PC-9 (cell line): ENCODE data around the gene HIPK1. TPM values are rescaled to one million over a fixed set of nuclear protein-coding genes. Genes with fewer than 3 reads are reported as not detected.
A peak's percentile ranks its signal among the peaks of the same experiment; 100 is the strongest.
"Not testable (repeated sequence)": the region's sequence is repeated elsewhere in the genome, so short reads cannot be mapped to it uniquely, and the experiment has no call there.

Source experiments
- BruUV-seq: library from RNA; stranded (reverse); fragments of 400-500 nt; replicated peaks from 2 replicates; lab custom pipeline; 2021; lab: Mats Ljungman, UMichigan
- CTCF ChIA-PET: fragments of 300-600 bp; sonication (Branson Sonifier 250); formaldehyde crosslinking; loops from one replicate; lab custom pipeline; 2022; ENCODE audit warnings: antibody characterized with exemption; lab: Charles Lee
- POLR2A ChIA-PET: fragments of 300-600 bp; sonication (Branson Sonifier 250); formaldehyde crosslinking; loops from one replicate; lab custom pipeline; 2022; ENCODE audit warnings: antibody characterized with exemption; ENCODE audit not compliant: unreplicated experiment; lab: Charles Lee
- DNase-seq, 2 experiments: peaks; one replicate each; pipeline versions ENCODE4 v3.0.0 to v3.0.0-alpha.2; 2015 to 2022; ENCODE audit warnings: mixed read lengths in 1 of 2
- H2AFZ ChIP-seq: fragments of 200-600 bp; sonication (generic); 2 replicates; pipeline ENCODE4 v1.8.1; 2017; ENCODE audit warnings: antibody characterized with exemption
- H3F3A ChIP-seq: fragments of 200-600 bp; sonication (generic); 2 replicates; pipeline ENCODE4 v1.8.1; 2017; ENCODE audit warnings: antibody characterized with exemption, mild to moderate bottlenecking, low read depth; ENCODE audit not compliant: insufficient read depth
- H3K27ac ChIP-seq: fragments of 200-600 bp; sonication (generic); 2 replicates; pipeline ENCODE4 v1.6.1; 2016; ENCODE audit warnings: mixed run types
- H3K27me3 ChIP-seq: fragments of 200-600 bp; sonication (generic); 2 replicates; pipeline ENCODE4 v1.6.1; 2016; ENCODE audit warnings: low read depth, mixed run types; ENCODE audit not compliant: insufficient read depth
- H3K36me3 ChIP-seq: fragments of 200-600 bp; sonication (generic); 2 replicates; pipeline ENCODE4 v1.6.1; 2016; ENCODE audit warnings: low read depth, mixed run types
- H3K4me1 ChIP-seq: fragments of 200-600 bp; sonication (generic); replicated peaks from 2 replicates; pipeline ENCODE4 v1.6.1; 2016; ENCODE audit warnings: mixed run types; ENCODE audit not compliant: insufficient read depth
- H3K4me2 ChIP-seq: fragments of 200-600 bp; sonication (generic); 2 replicates; pipeline ENCODE4 v1.6.1; 2017; ENCODE audit warnings: mixed run types
- H3K4me3 ChIP-seq: fragments of 200-600 bp; sonication (generic); 2 replicates; pipeline ENCODE4 v1.6.1; 2016; ENCODE audit warnings: mixed run types
- H3K79me2 ChIP-seq: fragments of 200-600 bp; sonication (generic); 2 replicates; pipeline ENCODE4 v1.6.1; 2017; ENCODE audit warnings: low read depth, mixed run types
- H3K9me2 ChIP-seq: fragments of 200-600 bp; sonication (generic); 2 replicates; pipeline ENCODE4 v1.8.1; 2017; ENCODE audit warnings: mild to moderate bottlenecking; ENCODE audit not compliant: insufficient read depth
- H3K9me3 ChIP-seq: fragments of 200-600 bp; sonication (generic); 2 replicates; pipeline ENCODE4 v1.8.1; 2016; ENCODE audit warnings: low read depth; ENCODE audit not compliant: insufficient read depth
- H4K20me1 ChIP-seq: fragments of 200-600 bp; sonication (generic); 2 replicates; pipeline ENCODE4 v1.8.1; 2017; ENCODE audit not compliant: insufficient read depth
- EZH2 ChIP-seq: fragments of 200-600 bp; sonication (generic); IDR thresholded peaks from 2 replicates; pipeline ENCODE4 v1.8.0; 2017; ENCODE audit warnings: antibody characterized with exemption, low read depth
- intact Hi-C: fragments of 100-400 bp; cut with micrococcal nuclease; formaldehyde crosslinking; loops from one replicate; pipeline ENCODE4 v1.10.0; 2022; ENCODE audit not compliant: unreplicated experiment
- total RNA-seq: library from RNA; stranded (reverse); gene quantifications from 2 replicates; pipeline ENCODE4 v1.2.3, GENCODE V29; 2021
- TF ChIP-seq, protein P1 (sequence below): fragments of 200-600 bp; sonication (generic); conservative IDR thresholded peaks from 2 replicates; pipeline ENCODE4 v1.6.1; 2017; ENCODE audit warnings: mixed run types, antibody characterized with exemption, mild to moderate bottlenecking, moderate library complexity

The HIPK1 gene
- total RNA-seq, 1 experiment from 2014 or later = 26.3 TPM

DNA sequence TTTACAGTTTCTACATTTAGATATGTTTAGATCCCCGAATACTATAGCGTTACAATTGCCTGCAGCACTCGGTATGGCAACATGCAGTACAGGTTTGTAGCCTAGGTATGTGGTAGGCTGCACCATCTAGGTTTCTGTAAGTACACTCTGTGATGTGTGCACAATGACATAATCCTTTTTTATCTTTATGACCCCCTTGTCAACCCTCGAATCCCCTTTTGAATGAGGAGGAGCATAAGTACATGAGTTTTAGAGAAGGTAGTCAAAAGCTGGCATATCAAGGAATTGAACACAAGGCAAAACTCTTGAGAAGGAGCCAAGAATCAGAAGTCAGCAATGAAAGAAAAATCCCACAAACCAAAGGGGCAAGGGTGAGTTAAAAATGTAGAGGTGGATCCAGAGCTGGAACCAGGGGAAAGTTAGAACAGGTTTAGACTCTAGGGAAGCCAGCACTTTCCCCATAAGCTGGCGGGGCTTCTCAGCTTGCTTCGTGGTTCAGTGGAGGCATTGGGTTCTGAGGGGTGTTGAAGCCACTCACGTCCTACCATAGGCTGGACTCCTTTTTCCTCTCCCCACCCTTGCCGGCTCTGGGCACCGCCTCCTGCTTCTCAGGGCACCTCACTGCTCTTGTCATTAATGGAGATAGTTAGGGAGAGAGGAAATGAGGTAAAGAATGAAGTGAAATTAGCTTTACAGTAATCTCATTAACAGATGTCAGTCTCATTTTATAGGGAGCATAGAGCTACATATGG is 81.5 kb downstream of the HIPK1 start:
- POLR2A ChIA-PET = interaction anchor here (0.6 kb wide), 2 partner anchors 41 to 957 kb away, joined by 3 to 7 read pairs; no protein-coding TSS in a partner anchor
- Histone ChIP-seq H3K4me3 (no peak overlapping the region), H3F3A (peaks cover 15% of the 10 kb centered on the region; the same call in 1 of the 2 replicates), H4K20me1 (no peaks in the 10 kb centered on the region), H3K4me1 (peaks cover 33% of the 10 kb centered on the region), H3K4me2 (no peak overlapping the region), H3K36me3 (no peaks in the 10 kb centered on the region), H2AFZ (no peak overlapping the region), H3K79me2 (no peaks in the 10 kb centered on the region), H3K27ac (no peak overlapping the region), H3K27me3 (no peaks in the 10 kb centered on the region), H3K9me2 (no peaks in the 10 kb centered on the region), H3K9me3 (no peaks in the 10 kb centered on the region)
- CTCF ChIA-PET = no interaction called here
- TF ChIP-seq, protein P1, sequence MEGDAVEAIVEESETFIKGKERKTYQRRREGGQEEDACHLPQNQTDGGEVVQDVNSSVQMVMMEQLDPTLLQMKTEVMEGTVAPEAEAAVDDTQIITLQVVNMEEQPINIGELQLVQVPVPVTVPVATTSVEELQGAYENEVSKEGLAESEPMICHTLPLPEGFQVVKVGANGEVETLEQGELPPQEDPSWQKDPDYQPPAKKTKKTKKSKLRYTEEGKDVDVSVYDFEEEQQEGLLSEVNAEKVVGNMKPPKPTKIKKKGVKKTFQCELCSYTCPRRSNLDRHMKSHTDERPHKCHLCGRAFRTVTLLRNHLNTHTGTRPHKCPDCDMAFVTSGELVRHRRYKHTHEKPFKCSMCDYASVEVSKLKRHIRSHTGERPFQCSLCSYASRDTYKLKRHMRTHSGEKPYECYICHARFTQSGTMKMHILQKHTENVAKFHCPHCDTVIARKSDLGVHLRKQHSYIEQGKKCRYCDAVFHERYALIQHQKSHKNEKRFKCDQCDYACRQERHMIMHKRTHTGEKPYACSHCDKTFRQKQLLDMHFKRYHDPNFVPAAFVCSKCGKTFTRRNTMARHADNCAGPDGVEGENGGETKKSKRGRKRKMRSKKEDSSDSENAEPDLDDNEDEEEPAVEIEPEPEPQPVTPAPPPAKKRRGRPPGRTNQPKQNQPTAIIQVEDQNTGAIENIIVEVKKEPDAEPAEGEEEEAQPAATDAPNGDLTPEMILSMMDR = no peak
- no peak for TF ChIP-seq EZH2
- no peak for DNase-seq
- no TSS peak for BruUV-seq
- intact Hi-C loops = no loop called here

DNA sequence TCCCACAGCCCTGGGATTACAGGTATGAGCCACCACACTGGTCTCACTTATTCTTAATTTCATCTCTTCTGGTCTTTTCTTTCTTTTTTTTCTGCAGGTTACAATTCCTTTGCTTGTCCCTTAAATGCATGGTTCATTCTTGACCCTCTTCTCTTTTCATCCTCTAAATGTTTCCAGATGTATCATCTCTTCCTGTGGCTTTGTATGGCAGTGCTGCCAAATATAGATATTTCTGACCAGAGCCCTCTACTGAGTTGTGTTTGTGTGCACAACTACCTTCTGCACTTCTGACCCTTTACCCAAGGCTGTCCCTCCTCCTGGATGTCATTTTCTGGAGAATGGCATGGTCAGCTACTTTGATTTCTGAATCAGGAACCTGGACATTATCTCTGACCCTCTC is 82.7 kb downstream of the HIPK1 start:
- no peak overlapping the region for H3K27ac ChIP-seq
- intact Hi-C loops = no loop called here
- H2AFZ ChIP-seq = no peak overlapping the region
- H4K20me1 ChIP-seq = no peaks in the 10 kb centered on the region
- TF ChIP-seq, protein P1 = no peak
- TF ChIP-seq EZH2 = no peak
- no peak overlapping the region for H3K4me2 ChIP-seq
- no peak for DNase-seq
- no peak overlapping the region for H3K4me3 ChIP-seq
- H3K4me1 ChIP-seq = peaks cover 44% of the 10 kb centered on the region
- BruUV-seq = no TSS peak
- H3F3A ChIP-seq = peaks cover 21% of the 10 kb centered on the region
- H3K36me3 ChIP-seq = no peaks in the 10 kb centered on the region
- H3K9me3 ChIP-seq = no peaks in the 10 kb centered on the region
- POLR2A ChIA-PET = no interaction called here
- H3K27me3 ChIP-seq = no peaks in the 10 kb centered on the region
- H3K9me2 ChIP-seq = no peaks in the 10 kb centered on the region; the same call in 1 of the 2 replicates
- CTCF ChIA-PET = no interaction called here
- no peaks in the 10 kb centered on the region for H3K79me2 ChIP-seq

DNA sequence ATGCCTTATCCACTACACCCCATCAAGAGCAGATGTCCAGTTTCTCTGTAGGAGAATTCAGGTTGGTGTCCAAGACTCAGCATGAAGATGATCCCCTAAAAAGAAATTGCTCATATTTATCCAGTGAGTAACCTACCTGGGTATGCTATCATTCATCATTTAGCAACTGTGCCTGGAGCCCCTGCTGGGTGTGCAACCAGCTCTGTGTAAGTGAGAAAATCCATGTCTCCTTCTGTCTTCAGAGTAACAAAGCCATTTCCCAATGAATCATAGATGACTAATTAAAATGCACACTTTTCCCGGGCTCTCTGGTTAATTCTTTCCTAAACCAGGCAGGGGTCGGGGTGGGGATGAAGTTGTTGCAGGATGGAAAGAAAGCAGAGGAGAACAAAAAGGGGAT is 86.0 kb downstream of the HIPK1 start:
- TF ChIP-seq, protein P1 = no peak
- TF ChIP-seq EZH2 = no peak
- CTCF ChIA-PET = no interaction called here
- no peaks in the 10 kb centered on the region for H3K79me2 ChIP-seq
- no peak overlapping the region; the same call in 1 of the 2 replicates for H3K4me3 ChIP-seq
- peak in 1 of 2 experiments; percentile 96 for DNase-seq
- no peaks in the 10 kb centered on the region; the same call in 1 of the 2 replicates for H3K9me2 ChIP-seq
- H3K27ac ChIP-seq = peak overlapping the region; percentile 71
- POLR2A ChIA-PET = no interaction called here
- H4K20me1 ChIP-seq = no peaks in the 10 kb centered on the region
- H3K4me1 ChIP-seq = peaks cover 29% of the 10 kb centered on the region
- BruUV-seq = no TSS peak
- peaks cover 21% of the 10 kb centered on the region for H3F3A ChIP-seq
- intact Hi-C loops = no loop called here
- peak overlapping the region; percentile 57 for H3K4me2 ChIP-seq
- H3K27me3 ChIP-seq = no peaks in the 10 kb centered on the region
- H3K9me3 ChIP-seq = no peaks in the 10 kb centered on the region
- H2AFZ ChIP-seq = peak overlapping the region; percentile 49; the same call in 1 of the 2 replicates
- H3K36me3 ChIP-seq = no peaks in the 10 kb centered on the region

DNA sequence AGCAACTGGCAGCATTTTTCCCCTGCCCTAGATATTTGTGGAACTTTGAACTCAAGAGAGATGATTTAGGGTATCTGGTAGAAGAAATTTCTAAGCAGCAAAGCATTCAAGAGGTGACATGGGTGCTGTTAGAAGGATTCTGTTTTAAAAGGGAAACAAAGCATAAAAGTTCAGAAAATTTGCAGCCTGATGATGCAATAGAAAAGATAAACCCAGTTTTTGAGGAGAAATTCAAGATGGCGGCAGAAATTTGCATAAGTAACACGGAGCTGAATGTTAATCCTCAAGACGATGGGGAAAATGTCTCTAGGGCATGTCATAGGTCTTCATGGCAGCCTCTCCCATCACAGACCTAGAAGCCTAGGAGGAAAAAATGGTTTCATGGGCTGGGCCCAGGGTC is 90.6 kb downstream of the HIPK1 start:
- H3K36me3 ChIP-seq, H3K4me3 ChIP-seq, H2AFZ ChIP-seq, H3K27me3 ChIP-seq, H3K4me2 ChIP-seq, H3K79me2 ChIP-seq, H4K20me1 ChIP-seq, intact Hi-C loops, H3K27ac ChIP-seq, BruUV-seq, CTCF ChIA-PET, H3K9me3 ChIP-seq, POLR2A ChIA-PET, H3K9me2 ChIP-seq, DNase-seq: not testable (repeated sequence)
- Histone ChIP-seq H3K4me1 (peaks cover 20% of the 10 kb centered on the region), H3F3A (peaks cover 15% of the 10 kb centered on the region)
